ENCODE data around the gene RXRB. TPM values are rescaled to one million over a fixed set of nuclear protein-coding genes. Genes with fewer than 3 reads are reported as not detected.

Gene RXRB
- polyA plus RNA-seq, 1 donor (not counting 4 experiments of a cell fraction or from before 2014, with no cell fraction given) = 23.2 TPM

DNA sequence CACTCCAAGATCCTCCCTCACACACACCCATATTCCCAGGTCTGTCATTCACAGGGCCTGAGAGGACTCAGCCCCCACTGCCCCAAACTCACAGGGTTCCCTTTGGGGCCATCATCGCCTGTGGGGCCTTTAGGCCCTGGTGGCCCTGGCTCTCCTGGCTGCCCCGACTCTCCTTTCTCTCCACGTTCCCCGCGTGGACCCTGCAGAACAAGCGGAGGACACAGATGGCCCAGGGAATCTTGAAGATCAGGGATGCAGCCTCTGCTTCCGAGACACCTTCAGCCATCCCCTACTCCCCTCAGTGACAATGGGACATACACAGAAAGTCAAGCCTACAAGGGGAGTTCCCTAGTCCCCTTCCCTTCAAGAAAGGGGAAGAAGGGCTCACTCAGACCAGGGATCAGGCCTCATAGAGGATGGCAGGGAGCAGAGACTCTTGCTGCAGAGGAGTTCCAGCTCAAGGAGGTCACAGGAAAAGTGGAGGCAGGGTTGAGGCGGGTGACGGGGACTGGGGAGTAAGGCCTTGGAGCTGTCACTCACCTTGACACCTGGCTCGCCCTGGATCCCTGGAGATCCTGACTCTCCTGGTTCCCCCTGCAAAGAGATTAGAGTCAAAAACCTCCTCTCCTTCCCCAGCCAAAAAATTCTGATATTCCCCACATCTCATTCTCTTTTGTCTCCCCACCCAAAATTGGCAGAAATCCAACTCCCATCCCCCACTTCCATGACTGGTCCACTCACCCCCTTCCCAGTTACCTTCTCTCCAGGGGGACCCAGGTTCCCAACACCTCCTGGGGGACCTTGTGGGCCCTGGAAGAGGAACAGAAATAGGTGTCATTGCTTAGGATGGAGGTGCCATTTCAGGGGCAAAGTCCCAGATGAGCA lies 30.9 kb downstream of the RXRB start:
- DNase-seq (ENCODE audit: low read depth, low spot score) (no peak), FAIRE-seq (no peak)
- dilution Hi-C loops (cut with MboI; ENCODE audit: extremely low pct_ligation_motif_present, low sequenced_read_pairs) = no loop called here
- H3K79me2 ChIP-seq (ENCODE audit: control insufficient read depth, insufficient read depth, low read length) = no peaks in the 10 kb centered on the region
- H3K36me3 ChIP-seq (ENCODE audit: control insufficient read depth in 2 of 2, extremely low read depth in 1 of 2, insufficient read depth in 2 of 2, low read length in 2 of 2) = no peaks in the 10 kb centered on the region
- no peaks in the 10 kb centered on the region for H3K9me1 ChIP-seq (ENCODE audit: control insufficient read depth, extremely low read depth, insufficient read depth, low read length)
- H3K27ac ChIP-seq (ENCODE audit: control insufficient read depth, insufficient read depth, low read length) = no peak overlapping the region
- H3K4me1 ChIP-seq (ENCODE audit: control insufficient read depth, extremely low read depth, insufficient read depth, low read length) = no peaks in the 10 kb centered on the region
- no peak overlapping the region for H2AFZ ChIP-seq (ENCODE audit: control insufficient read depth, low read length)
- no peak overlapping the region for H3K4me2 ChIP-seq (ENCODE audit: control insufficient read depth, extremely low read depth, insufficient read depth, low read depth, low read length)
- peaks cover 6% of the 10 kb centered on the region for H3K27me3 ChIP-seq (ENCODE audit: control insufficient read depth, extremely low read depth, insufficient read depth, low read length)
- H4K20me1 ChIP-seq (ENCODE audit: control insufficient read depth, extremely low read depth, insufficient read depth, low read length) = no peaks in the 10 kb centered on the region
- H3K9me3 ChIP-seq (ENCODE audit: control insufficient read depth, low read depth, low read length) = no peaks in the 10 kb centered on the region
- no peak overlapping the region for H3K9ac ChIP-seq (ENCODE audit: control insufficient read depth, extremely low read depth, insufficient read depth, low read length)
- no peak overlapping the region for H3K4me3 ChIP-seq (ENCODE audit: control insufficient read depth in 2 of 3, extremely low read depth in 1 of 3, insufficient read depth in 2 of 3, low read depth in 1 of 3, low read length in 3 of 3)
- TF ChIP-seq, protein P1, sequence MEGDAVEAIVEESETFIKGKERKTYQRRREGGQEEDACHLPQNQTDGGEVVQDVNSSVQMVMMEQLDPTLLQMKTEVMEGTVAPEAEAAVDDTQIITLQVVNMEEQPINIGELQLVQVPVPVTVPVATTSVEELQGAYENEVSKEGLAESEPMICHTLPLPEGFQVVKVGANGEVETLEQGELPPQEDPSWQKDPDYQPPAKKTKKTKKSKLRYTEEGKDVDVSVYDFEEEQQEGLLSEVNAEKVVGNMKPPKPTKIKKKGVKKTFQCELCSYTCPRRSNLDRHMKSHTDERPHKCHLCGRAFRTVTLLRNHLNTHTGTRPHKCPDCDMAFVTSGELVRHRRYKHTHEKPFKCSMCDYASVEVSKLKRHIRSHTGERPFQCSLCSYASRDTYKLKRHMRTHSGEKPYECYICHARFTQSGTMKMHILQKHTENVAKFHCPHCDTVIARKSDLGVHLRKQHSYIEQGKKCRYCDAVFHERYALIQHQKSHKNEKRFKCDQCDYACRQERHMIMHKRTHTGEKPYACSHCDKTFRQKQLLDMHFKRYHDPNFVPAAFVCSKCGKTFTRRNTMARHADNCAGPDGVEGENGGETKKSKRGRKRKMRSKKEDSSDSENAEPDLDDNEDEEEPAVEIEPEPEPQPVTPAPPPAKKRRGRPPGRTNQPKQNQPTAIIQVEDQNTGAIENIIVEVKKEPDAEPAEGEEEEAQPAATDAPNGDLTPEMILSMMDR (optimal IDR thresholded peaks at IDR 0.05 in 1 of 3, IDR thresholded peaks at IDR 0.05 in 1 of 3, conservative IDR thresholded peaks at IDR 0.05 in 1 of 3; ENCODE audit: extremely low read depth in 1 of 3, insufficient read depth in 2 of 3, low read length in 3 of 3) = no peak
- no peak for TF ChIP-seq EZH2 (IDR thresholded peaks at IDR 0.05; ENCODE audit: low read length)

- FAIRE-seq = no peak
- no peak overlapping the region for H3K27ac ChIP-seq (ENCODE audit: control insufficient read depth, insufficient read depth, low read length)
- H3K36me3 ChIP-seq (ENCODE audit: control insufficient read depth in 2 of 2, extremely low read depth in 1 of 2, insufficient read depth in 2 of 2, low read length in 2 of 2) = no peaks in the 10 kb centered on the region
Observed at GRCh38 chr6:33168639-33169038, 31.8 kb downstream of the RXRB start.

More at GRCh38 chr6:33168639-33169038, 31.8 kb downstream of the RXRB start:
- H3K9ac ChIP-seq (ENCODE audit: control insufficient read depth, extremely low read depth, insufficient read depth, low read length) = no peak overlapping the region
- H4K20me1 ChIP-seq (ENCODE audit: control insufficient read depth, extremely low read depth, insufficient read depth, low read length) = no peaks in the 10 kb centered on the region
- H3K9me3 ChIP-seq (ENCODE audit: control insufficient read depth, low read depth, low read length) = no peaks in the 10 kb centered on the region
- H3K4me3 ChIP-seq (ENCODE audit: control insufficient read depth in 2 of 3, extremely low read depth in 1 of 3, insufficient read depth in 2 of 3, low read depth in 1 of 3, low read length in 3 of 3) = no peak overlapping the region
- peaks cover 7% of the 10 kb centered on the region for H3K27me3 ChIP-seq (ENCODE audit: control insufficient read depth, extremely low read depth, insufficient read depth, low read length)
- no peak overlapping the region for H2AFZ ChIP-seq (ENCODE audit: control insufficient read depth, low read length)
- no peak for DNase-seq (ENCODE audit: low read depth, low spot score)
- dilution Hi-C loops (cut with MboI; ENCODE audit: extremely low pct_ligation_motif_present, low sequenced_read_pairs) = no loop called here
- no peak overlapping the region for H3K4me2 ChIP-seq (ENCODE audit: control insufficient read depth, extremely low read depth, insufficient read depth, low read depth, low read length)
- H3K9me1 ChIP-seq (ENCODE audit: control insufficient read depth, extremely low read depth, insufficient read depth, low read length) = no peaks in the 10 kb centered on the region
- no peaks in the 10 kb centered on the region for H3K4me1 ChIP-seq (ENCODE audit: control insufficient read depth, extremely low read depth, insufficient read depth, low read length)
- no peak for TF ChIP-seq EZH2 (IDR thresholded peaks at IDR 0.05; ENCODE audit: low read length)
- TF ChIP-seq, protein P1 (optimal IDR thresholded peaks at IDR 0.05 in 1 of 3, IDR thresholded peaks at IDR 0.05 in 1 of 3, conservative IDR thresholded peaks at IDR 0.05 in 1 of 3; ENCODE audit: extremely low read depth in 1 of 3, insufficient read depth in 2 of 3, low read length in 3 of 3) = no peak
- no peaks in the 10 kb centered on the region for H3K79me2 ChIP-seq (ENCODE audit: control insufficient read depth, insufficient read depth, low read length)

Data from keratinocyte (primary cell).